Coronary artery (tissue), 2 donors: ENCODE data around the gene NUF2.

Experiments used
- DNase-seq: peaks from one replicate; pipeline ENCODE4 v3.0.0-alpha.2; 2017; ENCODE audit warnings: low spot score
- H3K27ac ChIP-seq, 2 donors: fragments of 200-600 bp; sonication (generic); one replicate each; pipeline ENCODE4 v1.5.1; 2016 to 2019
- H3K4me3 ChIP-seq: fragments of 200-600 bp; sonication (generic); 2 replicates; pipeline ENCODE4 v1.5.1; 2016; ENCODE audit warnings: mild to moderate bottlenecking, moderate library complexity
- TF ChIP-seq, protein P1 (sequence below): fragments of 200-600 bp; sonication (generic); IDR thresholded peaks from one replicate; pipeline ENCODE4 v1.5.1; 2019; ENCODE audit warnings: antibody characterized with exemption

NUF2 gene

DNA sequence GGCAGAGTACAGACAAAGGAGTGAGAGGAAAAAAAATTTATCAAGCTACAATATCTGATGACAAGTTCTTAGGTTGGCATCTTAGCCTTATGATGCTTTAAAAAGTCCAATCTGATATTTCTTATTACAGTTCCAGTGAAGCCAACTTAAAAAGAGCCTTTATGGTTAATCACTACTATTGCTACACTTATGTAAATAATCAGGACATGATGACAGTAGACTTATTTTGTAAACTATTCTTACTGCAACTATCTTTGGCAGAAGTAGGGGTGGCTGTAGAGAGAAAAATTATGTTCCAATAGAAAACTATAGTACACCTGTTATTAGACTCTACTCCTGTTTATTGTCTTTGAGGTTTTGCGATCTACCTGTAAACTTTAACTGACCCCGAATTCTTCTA lies 25.8 kb upstream of the NUF2 start:
- Histone ChIP-seq H3K4me3 (no peak overlapping the region), H3K27ac (no peak overlapping the region)
- no peak for DNase-seq
- TF ChIP-seq, protein P1, sequence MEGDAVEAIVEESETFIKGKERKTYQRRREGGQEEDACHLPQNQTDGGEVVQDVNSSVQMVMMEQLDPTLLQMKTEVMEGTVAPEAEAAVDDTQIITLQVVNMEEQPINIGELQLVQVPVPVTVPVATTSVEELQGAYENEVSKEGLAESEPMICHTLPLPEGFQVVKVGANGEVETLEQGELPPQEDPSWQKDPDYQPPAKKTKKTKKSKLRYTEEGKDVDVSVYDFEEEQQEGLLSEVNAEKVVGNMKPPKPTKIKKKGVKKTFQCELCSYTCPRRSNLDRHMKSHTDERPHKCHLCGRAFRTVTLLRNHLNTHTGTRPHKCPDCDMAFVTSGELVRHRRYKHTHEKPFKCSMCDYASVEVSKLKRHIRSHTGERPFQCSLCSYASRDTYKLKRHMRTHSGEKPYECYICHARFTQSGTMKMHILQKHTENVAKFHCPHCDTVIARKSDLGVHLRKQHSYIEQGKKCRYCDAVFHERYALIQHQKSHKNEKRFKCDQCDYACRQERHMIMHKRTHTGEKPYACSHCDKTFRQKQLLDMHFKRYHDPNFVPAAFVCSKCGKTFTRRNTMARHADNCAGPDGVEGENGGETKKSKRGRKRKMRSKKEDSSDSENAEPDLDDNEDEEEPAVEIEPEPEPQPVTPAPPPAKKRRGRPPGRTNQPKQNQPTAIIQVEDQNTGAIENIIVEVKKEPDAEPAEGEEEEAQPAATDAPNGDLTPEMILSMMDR = no peak

DNA sequence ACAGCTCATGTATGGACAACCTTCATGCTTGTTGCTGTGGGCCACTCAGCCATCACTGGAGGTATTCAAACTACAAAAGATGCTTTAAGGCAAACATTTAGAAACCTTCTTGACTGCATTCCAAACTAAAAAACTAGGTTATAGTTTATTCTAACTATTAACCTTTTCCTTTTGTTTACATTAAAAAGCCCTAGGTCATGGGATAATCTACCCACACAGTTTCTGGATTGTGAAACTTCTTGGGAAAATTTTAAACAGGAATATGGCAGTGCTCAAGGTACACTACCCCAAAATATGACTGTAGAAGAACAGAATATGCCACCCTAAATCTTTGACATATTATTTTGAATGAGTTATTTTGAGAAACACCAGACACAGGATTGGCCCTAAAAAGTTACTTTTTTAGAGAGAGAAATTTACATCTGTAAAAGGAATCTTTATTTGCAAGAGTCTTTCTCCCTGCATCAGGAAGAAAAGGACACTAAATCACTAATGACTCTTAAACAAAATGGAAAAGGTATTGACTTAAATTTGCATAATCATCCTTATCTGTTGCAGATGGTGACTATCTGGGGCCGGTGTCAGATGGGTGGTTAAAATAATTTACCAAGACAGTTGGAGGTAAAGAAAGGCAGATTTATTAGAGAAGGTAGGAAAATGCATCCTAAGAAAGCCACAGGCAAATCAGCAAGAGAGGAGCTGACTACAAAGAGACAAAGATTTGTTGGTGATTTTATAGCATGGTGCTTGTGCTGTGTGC lies 25.1 kb upstream of the NUF2 start:
- TF ChIP-seq, protein P1 = no peak
- Histone ChIP-seq H3K27ac (no peak overlapping the region), H3K4me3 (no peak overlapping the region)
- no peak for DNase-seq

DNA sequence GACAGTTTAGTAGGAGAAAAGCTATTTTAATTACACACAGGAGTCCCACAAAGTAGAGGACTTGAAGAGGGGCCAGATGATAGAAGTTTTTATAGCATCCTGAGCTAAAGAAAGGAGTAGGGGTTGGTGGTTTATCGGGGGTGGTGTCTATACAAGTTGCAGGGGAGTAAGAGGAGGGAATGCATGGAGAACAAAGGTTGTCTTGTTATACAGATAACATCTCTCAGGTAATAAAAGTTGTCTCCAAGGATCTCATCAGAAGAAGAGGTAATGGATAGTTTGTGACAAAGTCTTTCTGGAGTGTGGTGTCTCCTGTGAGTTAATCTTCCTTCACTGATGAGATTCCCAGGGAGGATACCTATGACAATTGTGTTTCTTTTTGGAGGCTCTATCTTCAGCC lies 23.4 kb upstream of the NUF2 start:
- DNase-seq = no peak
- TF ChIP-seq, protein P1 = no peak
- Histone ChIP-seq H3K27ac (no peak overlapping the region), H3K4me3 (no peak overlapping the region)

DNA sequence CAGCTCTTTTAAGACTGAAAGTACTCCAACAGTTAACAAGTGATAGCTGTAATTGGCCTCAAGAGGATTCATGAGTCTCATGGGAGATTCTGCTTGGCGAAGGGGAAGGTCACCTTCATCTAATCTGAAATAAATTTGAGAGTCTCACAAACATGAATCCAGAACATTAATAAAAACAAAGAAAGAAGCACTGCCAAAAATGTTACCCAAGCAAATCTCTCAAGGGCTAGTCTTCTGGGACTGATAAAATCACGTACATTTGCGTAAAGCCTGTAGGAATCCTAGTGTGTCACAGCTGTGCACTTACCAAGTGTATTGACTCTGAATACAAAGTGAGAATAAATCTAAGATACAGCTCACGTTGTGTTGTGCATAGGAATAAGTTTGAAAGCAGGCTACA lies 21.2 kb upstream of the NUF2 start:
- DNase-seq = no peak
- TF ChIP-seq, protein P1 = no peak
- H3K27ac ChIP-seq = no peak overlapping the region

DNA sequence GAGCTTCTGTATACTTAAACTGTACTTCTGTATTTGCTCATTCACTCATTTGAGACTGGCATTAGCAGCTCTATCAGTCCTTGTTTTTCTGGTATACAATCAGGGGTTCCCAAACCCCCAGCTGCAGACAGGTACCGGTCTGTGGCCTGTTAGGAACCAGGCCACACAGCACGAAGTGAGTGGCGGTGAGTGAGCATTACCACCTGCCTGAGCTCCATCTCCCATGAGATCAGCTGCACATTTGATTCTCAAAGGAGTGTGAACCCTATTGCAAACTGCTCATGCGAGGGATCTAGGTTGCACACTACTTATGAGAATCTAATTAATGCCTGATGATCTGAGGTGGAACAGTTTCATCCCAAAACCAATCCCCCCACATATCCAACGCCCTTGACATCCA lies 18.2 kb upstream of the NUF2 start:
- TF ChIP-seq, protein P1 = no peak
- H3K4me3 ChIP-seq = no peak overlapping the region
- H3K27ac ChIP-seq = no peak overlapping the region
- no peak for DNase-seq

More for the DNA sequence above, 21.2 kb upstream of the NUF2 start:
- H3K4me3 ChIP-seq = no peak overlapping the region

DNA sequence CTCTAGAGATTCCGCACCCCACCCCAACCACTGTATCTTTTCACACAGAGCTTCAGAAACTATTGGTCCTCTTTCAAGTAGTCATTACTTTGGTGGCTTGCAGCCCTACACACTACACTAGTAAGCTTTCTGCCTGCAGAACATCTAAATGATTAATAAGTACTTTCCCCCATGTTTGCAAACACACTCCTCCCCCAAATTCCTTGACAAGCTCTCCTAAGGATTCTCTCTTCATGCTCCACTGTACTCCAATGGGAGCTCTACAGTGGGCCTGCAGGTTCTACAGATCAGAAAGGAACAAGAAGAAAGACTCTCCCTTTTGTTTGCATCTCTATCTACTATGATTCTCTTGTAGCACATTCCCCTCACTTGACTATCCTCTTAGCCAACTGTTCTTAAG lies 16.3 kb upstream of the NUF2 start:
- H3K4me3 ChIP-seq = no peak overlapping the region
- TF ChIP-seq, protein P1 = no peak
- DNase-seq = no peak
- no peak overlapping the region for H3K27ac ChIP-seq

DNA sequence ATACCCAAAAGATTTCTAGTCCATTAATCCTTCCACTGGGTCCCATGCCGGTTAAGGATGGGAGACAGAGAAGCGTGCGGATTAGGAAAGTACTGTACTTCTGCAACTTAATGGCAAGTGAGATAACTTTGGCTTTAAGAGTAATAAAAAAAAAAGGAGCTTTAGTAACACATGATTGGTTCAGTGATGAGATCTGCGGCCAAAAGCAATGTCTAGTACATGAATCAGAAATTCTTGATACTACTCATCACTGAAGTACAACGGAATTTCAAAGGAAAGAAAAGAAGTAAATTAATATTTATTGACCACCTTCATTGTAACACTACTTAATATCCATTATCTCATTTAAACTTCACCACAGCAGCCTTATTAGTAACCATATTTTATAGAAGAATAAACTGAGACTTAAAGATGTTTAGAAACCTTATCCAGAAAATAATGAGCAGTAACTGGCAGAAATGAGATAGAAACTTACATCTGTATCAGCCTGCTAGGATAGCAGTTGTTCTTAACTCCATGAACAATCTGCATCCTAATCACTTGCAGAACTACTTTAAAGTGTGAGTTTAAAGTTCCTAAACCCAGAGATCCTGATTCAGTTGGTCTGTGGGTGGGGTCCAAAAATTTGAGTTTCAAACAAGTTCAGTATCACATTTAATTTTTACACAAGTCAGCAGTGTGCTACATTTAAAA lies 14.1 kb upstream of the NUF2 start:
- H3K27ac ChIP-seq = no peak overlapping the region
- H3K4me3 ChIP-seq = no peak overlapping the region
- DNase-seq = no peak
- TF ChIP-seq, protein P1 = no peak
